A549 (cell line): ENCODE data around the gene SRGAP3.

Experiments
- BHLHE40 ChIP-seq: IDR thresholded peaks from 2 replicates; pipeline ENCODE4 v1.6.1; 2012; ENCODE audit warnings: low read depth, low read length, inconsistent platforms
- CBX2 ChIP-seq: fragments of 200-600 bp; sonication (generic); IDR thresholded peaks from 2 replicates; pipeline ENCODE4 v1.6.1; 2016; ENCODE audit warnings: low read depth, mild to moderate bottlenecking, borderline replicate concordance
- CEBPB ChIP-seq, 2 experiments: fragments of >200 bp in 1 of 2; sonication (Bioruptor Twin) in 1 of 2; formaldehyde crosslinking in 1 of 2; IDR thresholded peaks; 2 replicates each; pipeline ENCODE4 v1.6.1; 2012 to 2016
- CTCF ChIP-seq: fragments of >200 bp; sonication (Bioruptor Twin); formaldehyde crosslinking; IDR thresholded peaks from 3 replicates; pipeline ENCODE4 v1.5.1; 2016
- JUN ChIP-seq, 2 experiments: fragments of >200 bp; sonication (Bioruptor Twin); formaldehyde crosslinking; IDR thresholded peaks; 2 replicates in 1 of 2; 3 replicates in 1 of 2; pipeline ENCODE4 v1.6.1; 2016 to 2017
- MAX ChIP-seq: IDR thresholded peaks from 2 replicates; pipeline ENCODE4 v1.6.1; 2012
- MAZ ChIP-seq: fragments of 150-350 bp; IDR thresholded peaks from 2 replicates; pipeline ENCODE4 v1.6.1; 2014; ENCODE audit warnings: antibody characterized with exemption, low read depth, low read length, borderline replicate concordance
- NPAS2 ChIP-seq: fragments of 250-450 bp; sonication (Bioruptor Pico); IDR thresholded peaks from 2 replicates; pipeline ENCODE4 v1.8.0; 2022; ENCODE audit warnings: mild to moderate bottlenecking, moderate library complexity, borderline replicate concordance
- POLR2A ChIP-seq: IDR thresholded peaks from 2 replicates; pipeline ENCODE4 v1.6.1; 2012; ENCODE audit warnings: mild to moderate bottlenecking, low read length
- RAD21 ChIP-seq, 2 experiments: fragments of >200 bp in 1 of 2; sonication (Bioruptor Twin) in 1 of 2; formaldehyde crosslinking in 1 of 2; IDR thresholded peaks in 1 of 2; conservative IDR thresholded peaks in 1 of 2; 2 replicates in 1 of 2; 3 replicates in 1 of 2; pipeline ENCODE4 v1.6.1; 2012 to 2018; ENCODE audit warnings: inconsistent platforms in 1 of 2
- RFX5 ChIP-seq: fragments of 450-650 bp; IDR thresholded peaks from 2 replicates; pipeline ENCODE4 v1.7.1; 2014; ENCODE audit warnings: antibody characterized with exemption, mild to moderate bottlenecking, moderate library complexity
- RNF2 ChIP-seq: fragments of 200-600 bp; sonication (generic); IDR thresholded peaks from 2 replicates; pipeline ENCODE4 v1.6.1; 2016; ENCODE audit warnings: low read depth, mild to moderate bottlenecking, antibody characterized with exemption, moderate library complexity, borderline replicate concordance
- TF ChIP-seq, protein P1 (sequence below): fragments of 450-650 bp; IDR thresholded peaks from 2 replicates; pipeline ENCODE4 v1.6.1; 2014; ENCODE audit warnings: antibody characterized with exemption
- TF ChIP-seq, protein P2 (sequence below): fragments of 200-600 bp; sonication (generic); IDR thresholded peaks from 2 replicates; pipeline ENCODE4 v1.6.1; 2016; ENCODE audit warnings: antibody characterized with exemption, mild to moderate bottlenecking, moderate library complexity

DNA sequence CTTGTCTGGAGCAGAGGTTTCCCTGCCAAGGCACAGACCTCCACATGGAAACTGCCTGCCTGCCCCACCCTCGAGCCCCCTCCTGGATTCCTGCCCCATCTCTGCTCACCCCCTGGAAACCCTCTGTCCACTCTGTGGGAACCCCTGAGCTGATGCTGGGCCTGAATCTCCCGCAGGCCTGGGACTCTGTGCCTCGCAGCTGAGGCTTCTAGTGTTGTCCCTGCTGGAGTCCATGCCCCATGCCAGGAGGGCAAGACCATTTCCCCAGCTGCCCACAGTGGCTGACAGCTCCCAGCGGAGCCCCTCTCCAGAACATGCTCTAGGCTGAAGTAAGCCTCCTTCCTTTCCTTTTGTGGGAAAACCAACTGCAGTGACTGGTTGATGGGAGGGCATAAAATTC, 46.9 kb downstream of the SRGAP3 start:
- TF ChIP-seq MAX (no peak), RNF2 (no peak), RFX5 (no peak), CEBPB (IDR thresholded peaks at IDR 0.05) (no peak), CTCF (no peak), MAZ (no peak), BHLHE40 (no peak), POLR2A (no peak), RAD21 (conservative IDR thresholded peaks at IDR 0.05 in 1 of 2, IDR thresholded peaks at IDR 0.05 in 1 of 2) (no peak), NPAS2 (CRISPR knock-in tag) (no peak), CBX2 (no peak), JUN (IDR thresholded peaks at IDR 0.05) (no peak)
- TF ChIP-seq, protein P1, sequence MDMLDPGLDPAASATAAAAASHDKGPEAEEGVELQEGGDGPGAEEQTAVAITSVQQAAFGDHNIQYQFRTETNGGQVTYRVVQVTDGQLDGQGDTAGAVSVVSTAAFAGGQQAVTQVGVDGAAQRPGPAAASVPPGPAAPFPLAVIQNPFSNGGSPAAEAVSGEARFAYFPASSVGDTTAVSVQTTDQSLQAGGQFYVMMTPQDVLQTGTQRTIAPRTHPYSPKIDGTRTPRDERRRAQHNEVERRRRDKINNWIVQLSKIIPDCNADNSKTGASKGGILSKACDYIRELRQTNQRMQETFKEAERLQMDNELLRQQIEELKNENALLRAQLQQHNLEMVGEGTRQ: no peak
- TF ChIP-seq, protein P2, sequence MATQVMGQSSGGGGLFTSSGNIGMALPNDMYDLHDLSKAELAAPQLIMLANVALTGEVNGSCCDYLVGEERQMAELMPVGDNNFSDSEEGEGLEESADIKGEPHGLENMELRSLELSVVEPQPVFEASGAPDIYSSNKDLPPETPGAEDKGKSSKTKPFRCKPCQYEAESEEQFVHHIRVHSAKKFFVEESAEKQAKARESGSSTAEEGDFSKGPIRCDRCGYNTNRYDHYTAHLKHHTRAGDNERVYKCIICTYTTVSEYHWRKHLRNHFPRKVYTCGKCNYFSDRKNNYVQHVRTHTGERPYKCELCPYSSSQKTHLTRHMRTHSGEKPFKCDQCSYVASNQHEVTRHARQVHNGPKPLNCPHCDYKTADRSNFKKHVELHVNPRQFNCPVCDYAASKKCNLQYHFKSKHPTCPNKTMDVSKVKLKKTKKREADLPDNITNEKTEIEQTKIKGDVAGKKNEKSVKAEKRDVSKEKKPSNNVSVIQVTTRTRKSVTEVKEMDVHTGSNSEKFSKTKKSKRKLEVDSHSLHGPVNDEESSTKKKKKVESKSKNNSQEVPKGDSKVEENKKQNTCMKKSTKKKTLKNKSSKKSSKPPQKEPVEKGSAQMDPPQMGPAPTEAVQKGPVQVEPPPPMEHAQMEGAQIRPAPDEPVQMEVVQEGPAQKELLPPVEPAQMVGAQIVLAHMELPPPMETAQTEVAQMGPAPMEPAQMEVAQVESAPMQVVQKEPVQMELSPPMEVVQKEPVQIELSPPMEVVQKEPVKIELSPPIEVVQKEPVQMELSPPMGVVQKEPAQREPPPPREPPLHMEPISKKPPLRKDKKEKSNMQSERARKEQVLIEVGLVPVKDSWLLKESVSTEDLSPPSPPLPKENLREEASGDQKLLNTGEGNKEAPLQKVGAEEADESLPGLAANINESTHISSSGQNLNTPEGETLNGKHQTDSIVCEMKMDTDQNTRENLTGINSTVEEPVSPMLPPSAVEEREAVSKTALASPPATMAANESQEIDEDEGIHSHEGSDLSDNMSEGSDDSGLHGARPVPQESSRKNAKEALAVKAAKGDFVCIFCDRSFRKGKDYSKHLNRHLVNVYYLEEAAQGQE: no peak
